Measurements from ENCODE around the gene TIAM1.

TIAM1 gene

DNA sequence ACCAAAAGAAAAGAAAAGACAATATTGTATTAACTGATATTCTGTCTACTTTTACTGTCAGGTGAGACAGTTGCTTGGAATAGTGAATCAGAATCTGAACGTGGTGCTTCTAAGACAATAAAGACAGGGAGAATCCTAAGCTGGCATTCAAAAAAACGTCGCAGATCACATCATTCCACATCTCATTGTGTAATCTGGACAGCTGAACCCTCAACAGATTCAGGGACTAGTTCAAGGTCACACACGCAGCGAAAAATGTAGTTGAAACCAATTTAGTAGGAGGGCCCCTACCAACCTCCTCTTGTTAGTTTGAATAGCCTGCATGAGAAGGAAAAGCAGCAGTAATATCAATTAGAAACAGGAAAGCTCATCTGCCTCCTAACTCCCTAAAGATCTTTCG, 259.4 kb downstream of the TIAM1 start:
- Histone ChIP-seq H3K9me3 (ENCODE audit: control insufficient read depth in 1 of 2, low read length in 2 of 2) (no peaks in the 10 kb centered on the region), H3K4me1 (ENCODE audit: control insufficient read depth in 1 of 2, insufficient read depth in 2 of 2, low read length in 2 of 2) (no peaks in the 10 kb centered on the region), H3K4me3 (ENCODE audit: low read depth in 1 of 2, low read length in 2 of 2) (no peak overlapping the region), H3K36me3 (ENCODE audit: control insufficient read depth in 1 of 2, insufficient read depth in 2 of 2, low read length in 2 of 2) (no peaks in the 10 kb centered on the region), H3K27ac (ENCODE audit: low read depth, low read length) (no peak overlapping the region), H3K27me3 (ENCODE audit: control insufficient read depth in 1 of 2, insufficient read depth in 2 of 2, low read length in 2 of 2) (no peaks in the 10 kb centered on the region), H3K9ac (ENCODE audit: low read depth in 1 of 2, low read length in 2 of 2) (no peak overlapping the region)

DNA sequence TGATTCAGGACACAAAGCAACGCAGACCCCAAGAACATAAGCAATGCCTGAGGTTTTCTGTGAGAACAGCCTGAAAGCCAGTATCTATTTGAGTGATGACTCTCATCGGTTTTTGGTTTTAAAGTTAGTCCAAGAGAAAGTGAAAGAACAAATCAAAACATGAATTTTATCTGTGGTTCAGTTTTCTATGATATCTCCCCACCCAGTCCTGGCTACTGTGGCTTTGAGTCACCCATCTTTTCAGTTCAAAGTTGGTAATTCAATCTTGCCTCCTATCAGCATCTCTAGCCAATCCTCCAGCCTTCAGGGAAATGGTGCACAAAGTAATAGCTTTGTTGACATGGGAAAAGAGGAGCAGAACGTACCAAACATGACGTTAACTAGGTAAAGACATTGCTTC, 265.3 kb downstream of the TIAM1 start:
- H3K9me3 ChIP-seq (ENCODE audit: control insufficient read depth in 1 of 2, low read length in 2 of 2), result no peaks in the 10 kb centered on the region

DNA sequence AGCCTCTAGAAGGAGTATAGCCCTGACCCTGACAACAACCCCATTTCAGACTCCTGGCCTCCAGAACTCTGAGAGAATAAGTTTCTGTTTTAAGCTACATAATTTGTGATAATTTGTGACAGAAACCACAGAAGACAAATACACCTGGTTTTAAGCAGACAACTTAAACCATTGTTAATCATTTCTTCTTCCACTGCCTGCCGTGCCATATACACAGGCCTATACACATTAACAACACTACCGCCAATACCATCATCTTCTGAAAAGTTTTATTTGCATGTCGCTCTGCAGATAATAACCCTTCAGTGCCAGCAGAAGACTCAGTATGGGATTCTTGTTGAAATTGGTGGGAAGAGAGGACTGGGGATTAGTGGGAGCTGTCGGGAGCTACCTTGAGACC, 265.8 kb downstream of the TIAM1 start:
- Histone ChIP-seq H3K9me3 (ENCODE audit: control insufficient read depth in 1 of 2, low read length in 2 of 2) (no peaks in the 10 kb centered on the region), H3K4me1 (ENCODE audit: control insufficient read depth in 1 of 2, insufficient read depth in 2 of 2, low read length in 2 of 2) (no peaks in the 10 kb centered on the region), H3K4me3 (ENCODE audit: low read depth in 1 of 2, low read length in 2 of 2) (no peak overlapping the region), H3K27ac (ENCODE audit: low read depth, low read length) (no peak overlapping the region), H3K27me3 (ENCODE audit: control insufficient read depth in 1 of 2, insufficient read depth in 2 of 2, low read length in 2 of 2) (no peaks in the 10 kb centered on the region), H3K9ac (ENCODE audit: low read depth in 1 of 2, low read length in 2 of 2) (no peak overlapping the region), H3K36me3 (ENCODE audit: control insufficient read depth in 1 of 2, insufficient read depth in 2 of 2, low read length in 2 of 2) (no peaks in the 10 kb centered on the region)

More for the DNA sequence above, 265.3 kb downstream of the TIAM1 start:
- Histone ChIP-seq H3K27me3 (ENCODE audit: control insufficient read depth in 1 of 2, insufficient read depth in 2 of 2, low read length in 2 of 2) (no peaks in the 10 kb centered on the region), H3K9ac (ENCODE audit: low read depth in 1 of 2, low read length in 2 of 2) (no peak overlapping the region), H3K36me3 (ENCODE audit: control insufficient read depth in 1 of 2, insufficient read depth in 2 of 2, low read length in 2 of 2) (no peaks in the 10 kb centered on the region), H3K27ac (ENCODE audit: low read depth, low read length) (no peak overlapping the region), H3K4me3 (ENCODE audit: low read depth in 1 of 2, low read length in 2 of 2) (no peak overlapping the region), H3K4me1 (ENCODE audit: control insufficient read depth in 1 of 2, insufficient read depth in 2 of 2, low read length in 2 of 2) (no peaks in the 10 kb centered on the region)

DNA sequence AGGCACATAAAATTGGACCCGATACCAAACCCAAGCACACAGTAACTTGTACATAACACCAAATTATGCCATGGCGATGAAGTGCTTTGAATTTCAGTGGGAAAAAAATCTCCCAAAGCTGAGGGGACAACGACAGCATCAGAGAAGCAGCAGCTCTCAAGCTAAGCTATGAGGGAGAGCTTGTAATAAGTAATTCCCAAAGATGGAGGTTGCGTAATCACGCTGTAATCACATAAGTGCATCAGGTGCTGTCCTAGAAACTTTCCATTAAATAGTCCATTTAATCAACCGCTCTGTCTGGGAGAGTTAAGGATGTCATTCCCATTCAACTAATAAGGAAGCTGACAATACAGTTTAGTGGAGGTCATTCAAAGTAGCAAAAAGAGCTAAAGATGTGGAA, 268.2 kb downstream of the TIAM1 start:
- Histone ChIP-seq H3K27me3 (ENCODE audit: control insufficient read depth in 1 of 2, insufficient read depth in 2 of 2, low read length in 2 of 2) (no peaks in the 10 kb centered on the region), H3K27ac (ENCODE audit: low read depth, low read length) (no peak overlapping the region), H3K9ac (ENCODE audit: low read depth in 1 of 2, low read length in 2 of 2) (no peak overlapping the region), H3K36me3 (ENCODE audit: control insufficient read depth in 1 of 2, insufficient read depth in 2 of 2, low read length in 2 of 2) (no peaks in the 10 kb centered on the region), H3K9me3 (ENCODE audit: control insufficient read depth in 1 of 2, low read length in 2 of 2) (no peaks in the 10 kb centered on the region), H3K4me1 (ENCODE audit: control insufficient read depth in 1 of 2, insufficient read depth in 2 of 2, low read length in 2 of 2) (no peaks in the 10 kb centered on the region), H3K4me3 (ENCODE audit: low read depth in 1 of 2, low read length in 2 of 2) (no peak overlapping the region)

DNA sequence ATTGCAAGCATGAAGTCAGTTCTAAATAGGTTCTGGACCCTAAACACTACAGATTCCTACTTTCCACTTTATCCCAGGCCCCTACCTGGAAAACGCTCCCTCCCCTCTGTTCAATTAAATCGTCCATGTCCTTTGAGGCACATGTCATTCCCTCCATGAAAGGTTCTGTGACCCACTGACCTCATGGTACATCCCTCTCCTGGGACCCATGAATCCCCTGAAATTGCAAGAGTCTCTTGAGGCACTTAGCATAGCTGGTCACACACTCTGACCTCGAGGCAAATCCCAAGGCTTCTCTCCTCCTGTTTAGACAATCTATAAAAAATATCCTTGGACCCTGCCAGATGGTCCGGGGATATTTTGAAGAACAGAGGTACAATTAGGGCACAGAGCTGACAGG, 271.5 kb downstream of the TIAM1 start:
- Histone ChIP-seq H3K4me3 (ENCODE audit: low read depth in 1 of 2, low read length in 2 of 2) (no peak overlapping the region), H3K27me3 (ENCODE audit: control insufficient read depth in 1 of 2, insufficient read depth in 2 of 2, low read length in 2 of 2) (no peaks in the 10 kb centered on the region), H3K27ac (ENCODE audit: low read depth, low read length) (no peak overlapping the region), H3K9ac (ENCODE audit: low read depth in 1 of 2, low read length in 2 of 2) (no peak overlapping the region), H3K4me1 (ENCODE audit: control insufficient read depth in 1 of 2, insufficient read depth in 2 of 2, low read length in 2 of 2) (no peaks in the 10 kb centered on the region), H3K36me3 (ENCODE audit: control insufficient read depth in 1 of 2, insufficient read depth in 2 of 2, low read length in 2 of 2) (no peaks in the 10 kb centered on the region), H3K9me3 (ENCODE audit: control insufficient read depth in 1 of 2, low read length in 2 of 2) (no peaks in the 10 kb centered on the region)

Measured in duodenal mucosa (tissue), 2 donors.